ENCODE data around the gene FAM222A. TPM values are rescaled to one million over a fixed set of nuclear protein-coding genes. Genes with fewer than 3 reads are reported as not detected.

Gene FAM222A
- total RNA-seq, 1 experiment from 2014 or later: 5.5 TPM

DNA sequence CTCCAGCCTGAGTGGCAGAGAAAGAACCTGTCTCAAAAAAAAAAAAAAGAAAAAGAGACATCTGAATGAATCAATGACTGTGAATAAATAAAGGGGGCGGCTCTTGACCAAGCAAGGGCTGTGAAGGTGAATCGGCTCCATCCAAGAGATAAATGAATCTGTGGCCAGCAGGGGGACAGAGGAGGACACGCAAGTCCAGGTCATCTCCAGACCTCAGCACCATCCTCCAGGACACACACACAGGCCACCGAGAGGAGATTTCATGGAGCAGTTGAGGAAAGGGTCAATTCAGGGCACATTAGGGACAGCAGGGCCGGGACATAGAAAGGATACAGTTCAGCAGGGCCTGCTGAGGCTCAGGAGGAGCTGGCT is 98.0 kb downstream of the FAM222A start:
- TF ChIP-seq CTCF (conservative IDR thresholded peaks at IDR 0.05; ENCODE audit: low read depth, low read length): no peak
- no peak for TF ChIP-seq EZH2 (IDR thresholded peaks at IDR 0.05; ENCODE audit: borderline replicate concordance, low read depth, low read length, poor library complexity, severe bottlenecking)
- no TSS peak for BruUV-seq (replicated peaks)
- H3K4me3 ChIP-seq (ENCODE audit: low read depth, low read length, poor library complexity, severe bottlenecking): no peak overlapping the region
- intact Hi-C loops (cut with micrococcal nuclease; ENCODE audit: unreplicated experiment): no loop called here
- no peaks in the 10 kb centered on the region for H3K27me3 ChIP-seq (replicated peaks; ENCODE audit: insufficient read depth, low read depth, low read length, poor library complexity)
- H3K36me3 ChIP-seq (ENCODE audit: insufficient read depth, low read length, poor library complexity, severe bottlenecking): no peaks in the 10 kb centered on the region
- CTCF ChIA-PET: no interaction called here
- no peak overlapping the region for H3K27ac ChIP-seq (ENCODE audit: low read depth, low read length, poor library complexity, severe bottlenecking)
- POLR2A ChIA-PET (ENCODE audit: low non-redundant PET): no interaction called here
- H3K9me3 ChIP-seq (ENCODE audit: low read depth, low read length, poor library complexity, severe bottlenecking): no peaks in the 10 kb centered on the region
- H3K4me1 ChIP-seq (ENCODE audit: insufficient read depth, low read length, poor library complexity, severe bottlenecking): no peaks in the 10 kb centered on the region
- DNase-seq (ENCODE audit: low spot score): no peak

- CTCF ChIA-PET: no interaction called here
These were observed 100.3 kb downstream of the FAM222A start for GRCh38 chr12:109813810-109814416.

GRCh38 chr12:109814600-109815150 is 101.0 kb downstream of the FAM222A start:
- Histone ChIP-seq H3K4me3 (ENCODE audit: low read depth, low read length, poor library complexity, severe bottlenecking) (no peak overlapping the region), H3K4me1 (ENCODE audit: insufficient read depth, low read length, poor library complexity, severe bottlenecking) (no peaks in the 10 kb centered on the region), H3K9me3 (ENCODE audit: low read depth, low read length, poor library complexity, severe bottlenecking) (no peaks in the 10 kb centered on the region), H3K36me3 (ENCODE audit: insufficient read depth, low read length, poor library complexity, severe bottlenecking) (no peaks in the 10 kb centered on the region), H3K27ac (ENCODE audit: low read depth, low read length, poor library complexity, severe bottlenecking) (no peak overlapping the region), H3K27me3 (replicated peaks; ENCODE audit: insufficient read depth, low read depth, low read length, poor library complexity) (no peaks in the 10 kb centered on the region)
- ChIA-PET POLR2A (ENCODE audit: low non-redundant PET) (no interaction called here), CTCF (no interaction called here)
- intact Hi-C loops (cut with micrococcal nuclease; ENCODE audit: unreplicated experiment): no loop called here
- no peak for DNase-seq (ENCODE audit: low spot score)
- no peak for TF ChIP-seq EZH2 (IDR thresholded peaks at IDR 0.05; ENCODE audit: borderline replicate concordance, low read depth, low read length, poor library complexity, severe bottlenecking)
- TF ChIP-seq CTCF (conservative IDR thresholded peaks at IDR 0.05; ENCODE audit: low read depth, low read length): no peak
- BruUV-seq (replicated peaks): no TSS peak

More at GRCh38 chr12:109813810-109814416, 100.3 kb downstream of the FAM222A start:
- BruUV-seq (replicated peaks): no TSS peak
- Histone ChIP-seq H3K36me3 (ENCODE audit: insufficient read depth, low read length, poor library complexity, severe bottlenecking) (no peaks in the 10 kb centered on the region), H3K9me3 (ENCODE audit: low read depth, low read length, poor library complexity, severe bottlenecking) (no peaks in the 10 kb centered on the region), H3K4me1 (ENCODE audit: insufficient read depth, low read length, poor library complexity, severe bottlenecking) (no peaks in the 10 kb centered on the region), H3K27me3 (replicated peaks; ENCODE audit: insufficient read depth, low read depth, low read length, poor library complexity) (no peaks in the 10 kb centered on the region), H3K4me3 (ENCODE audit: low read depth, low read length, poor library complexity, severe bottlenecking) (no peak overlapping the region), H3K27ac (ENCODE audit: low read depth, low read length, poor library complexity, severe bottlenecking) (no peak overlapping the region)
- DNase-seq (ENCODE audit: low spot score): no peak
- POLR2A ChIA-PET (ENCODE audit: low non-redundant PET): no interaction called here
- TF ChIP-seq EZH2 (IDR thresholded peaks at IDR 0.05; ENCODE audit: borderline replicate concordance, low read depth, low read length, poor library complexity, severe bottlenecking) (no peak), CTCF (conservative IDR thresholded peaks at IDR 0.05; ENCODE audit: low read depth, low read length) (no peak)
- intact Hi-C loops (cut with micrococcal nuclease; ENCODE audit: unreplicated experiment): no loop called here
